HEK293 (cell line): Measurements from ENCODE around the gene SRC.

ENCODE experiments used
- IKZF3 ChIP-seq: fragments of 450-650 bp; IDR thresholded peaks from 2 replicates; pipeline ENCODE4 v1.5.0; 2018; ENCODE audit warnings: missing biosample characterization, mild to moderate bottlenecking, missing genetic modification characterization, moderate library complexity
- YY1 ChIP-seq: fragments of 450-650 bp; formaldehyde crosslinking; IDR thresholded peaks from 2 replicates; pipeline ENCODE4 v1.5.1; 2018; ENCODE audit warnings: missing biosample characterization, missing genetic modification characterization
- ZBTB21 ChIP-seq: fragments of 450-650 bp; formaldehyde crosslinking; IDR thresholded peaks from 2 replicates; pipeline ENCODE4 v1.5.1; 2017; ENCODE audit warnings: missing biosample characterization, missing genetic modification characterization
- ZNF776 ChIP-seq: fragments of 450-650 bp; formaldehyde crosslinking; IDR thresholded peaks from 2 replicates; pipeline ENCODE4 v1.5.0; 2017; ENCODE audit warnings: missing biosample characterization, missing genetic modification characterization, borderline replicate concordance
- TF ChIP-seq, protein P1 (sequence below): fragments of 450-650 bp; formaldehyde crosslinking; IDR thresholded peaks from 2 replicates; pipeline ENCODE4 v1.5.1; 2016; ENCODE audit warnings: missing biosample characterization, missing genetic modification characterization

DNA sequence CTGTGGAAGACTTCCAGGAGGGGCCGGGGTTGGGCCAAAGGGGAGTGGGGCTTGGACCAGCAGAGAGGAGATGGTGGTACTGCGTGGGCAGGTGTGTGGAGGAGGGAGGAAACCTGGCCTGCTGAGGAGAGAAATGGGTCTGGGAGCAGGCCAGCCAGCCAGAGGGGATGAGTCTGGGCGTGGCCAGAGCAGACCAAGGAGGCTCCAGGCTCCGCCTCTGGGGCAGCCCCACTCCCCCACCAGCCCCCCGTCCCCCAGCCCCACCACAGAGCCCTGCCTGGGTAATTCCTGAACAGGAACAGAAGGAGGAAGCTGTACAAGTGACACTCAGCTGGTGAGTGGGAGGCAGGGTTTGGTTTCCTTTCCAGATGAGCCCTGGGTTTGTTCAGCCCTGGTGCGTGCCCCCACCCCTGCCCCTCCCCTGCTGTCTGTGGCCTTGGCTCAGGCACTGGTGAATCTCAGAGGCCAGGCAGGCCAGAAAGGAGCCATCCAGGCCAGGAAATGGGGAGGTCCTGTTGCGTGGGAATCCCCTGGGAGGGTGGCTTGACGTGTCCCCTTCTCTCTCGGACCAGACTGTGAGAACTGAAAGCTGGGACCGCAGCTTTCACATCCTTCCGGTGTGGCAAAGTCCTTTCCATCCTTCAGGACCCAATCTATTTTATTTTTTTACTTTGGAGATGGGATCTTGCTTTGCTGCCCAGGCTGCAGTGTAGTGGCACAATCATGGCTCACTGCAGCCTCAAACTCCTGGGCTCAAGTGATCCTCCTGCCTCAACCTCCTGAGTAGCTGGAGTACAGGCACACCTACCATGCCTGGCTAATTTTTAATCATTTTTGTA lies 9.4 kb upstream of the SRC start:
- TF ChIP-seq IKZF3 (tag by site-specific recombination) (no peak), ZBTB21 (no peak), YY1 (tag by site-specific recombination) (no peak), ZNF776 (tag by site-specific recombination) (no peak)
- TF ChIP-seq, protein P1, sequence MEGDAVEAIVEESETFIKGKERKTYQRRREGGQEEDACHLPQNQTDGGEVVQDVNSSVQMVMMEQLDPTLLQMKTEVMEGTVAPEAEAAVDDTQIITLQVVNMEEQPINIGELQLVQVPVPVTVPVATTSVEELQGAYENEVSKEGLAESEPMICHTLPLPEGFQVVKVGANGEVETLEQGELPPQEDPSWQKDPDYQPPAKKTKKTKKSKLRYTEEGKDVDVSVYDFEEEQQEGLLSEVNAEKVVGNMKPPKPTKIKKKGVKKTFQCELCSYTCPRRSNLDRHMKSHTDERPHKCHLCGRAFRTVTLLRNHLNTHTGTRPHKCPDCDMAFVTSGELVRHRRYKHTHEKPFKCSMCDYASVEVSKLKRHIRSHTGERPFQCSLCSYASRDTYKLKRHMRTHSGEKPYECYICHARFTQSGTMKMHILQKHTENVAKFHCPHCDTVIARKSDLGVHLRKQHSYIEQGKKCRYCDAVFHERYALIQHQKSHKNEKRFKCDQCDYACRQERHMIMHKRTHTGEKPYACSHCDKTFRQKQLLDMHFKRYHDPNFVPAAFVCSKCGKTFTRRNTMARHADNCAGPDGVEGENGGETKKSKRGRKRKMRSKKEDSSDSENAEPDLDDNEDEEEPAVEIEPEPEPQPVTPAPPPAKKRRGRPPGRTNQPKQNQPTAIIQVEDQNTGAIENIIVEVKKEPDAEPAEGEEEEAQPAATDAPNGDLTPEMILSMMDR (tag by site-specific recombination) = no peak
